8988T (cell line): ENCODE data around the gene ATXN7.

Experiments
- DNase-seq: peaks from one replicate; pipeline ENCODE4 v3.0.0; 2011

ATXN7 gene

GRCh38 chr3:63936925-63937324 lies 73.3 kb downstream of the ATXN7 start:
- no peak for DNase-seq

GRCh38 chr3:63937661-63938651 lies 74.3 kb downstream of the ATXN7 start:
- DNase-seq = no peak

- no peak for DNase-seq
These were observed 76.7 kb downstream of the ATXN7 start for GRCh38 chr3:63940389-63940757.

- no peak for DNase-seq
These were observed 78.9 kb downstream of the ATXN7 start for GRCh38 chr3:63942528-63942927.

- DNase-seq = no peak
These were observed 80.0 kb downstream of the ATXN7 start for GRCh38 chr3:63943678-63944077.

GRCh38 chr3:63945558-63946096 lies 82.0 kb downstream of the ATXN7 start:
- no peak for DNase-seq

GRCh38 chr3:63946753-63947152 lies 83.1 kb downstream of the ATXN7 start:
- DNase-seq = no peak

GRCh38 chr3:63947594-63947993 lies 83.9 kb downstream of the ATXN7 start:
- no peak for DNase-seq

- DNase-seq = no peak
These were observed 85.3 kb downstream of the ATXN7 start for GRCh38 chr3:63949005-63949404.

GRCh38 chr3:63950698-63951097 lies 87.0 kb downstream of the ATXN7 start:
- DNase-seq = no peak

GRCh38 chr3:63951492-63952247 lies 88.0 kb downstream of the ATXN7 start:
- no peak for DNase-seq

GRCh38 chr3:63952248-63952594 lies 88.6 kb downstream of the ATXN7 start:
- DNase-seq = no peak

GRCh38 chr3:63954182-63954581 lies 90.5 kb downstream of the ATXN7 start:
- DNase-seq = no peak

GRCh38 chr3:63955036-63955650 lies 91.5 kb downstream of the ATXN7 start:
- DNase-seq = no peak

GRCh38 chr3:63955830-63956545 lies 92.3 kb downstream of the ATXN7 start:
- no peak for DNase-seq

- no peak for DNase-seq
These were observed 95.5 kb downstream of the ATXN7 start for GRCh38 chr3:63959146-63959545.

GRCh38 chr3:63960048-63960711 lies 96.5 kb downstream of the ATXN7 start:
- no peak for DNase-seq

- DNase-seq = no peak
These were observed 98.2 kb downstream of the ATXN7 start for GRCh38 chr3:63961891-63962290.

- no peak for DNase-seq
These were observed 99.8 kb downstream of the ATXN7 start for GRCh38 chr3:63963496-63963895.

- no peak for DNase-seq
These were observed 101.2 kb downstream of the ATXN7 start for GRCh38 chr3:63964681-63965485.

- no peak for DNase-seq
These were observed 102.3 kb downstream of the ATXN7 start for GRCh38 chr3:63966007-63966406.
